SK-N-SH (cell line): ENCODE measurements around the gene MC3R.

Source experiments
- CTCF ChIP-seq: fragments of 200-600 bp; sonication (generic); IDR thresholded peaks from 2 replicates; pipeline ENCODE4 v1.6.1; 2017; ENCODE audit warnings: antibody characterized with exemption, mild to moderate bottlenecking, moderate library complexity
- GABPA ChIP-seq: IDR thresholded peaks from 2 replicates; pipeline ENCODE4 v1.4.0; 2012; ENCODE audit warnings: low read depth, mild to moderate bottlenecking
- MXI1 ChIP-seq: IDR thresholded peaks from 2 replicates; pipeline ENCODE4 v1.6.1; 2012; ENCODE audit warnings: mild to moderate bottlenecking, low read depth, low read length, improper control_type of control experiment
- NRF1 ChIP-seq: IDR thresholded peaks from 2 replicates; pipeline ENCODE4 v1.6.1; 2012; ENCODE audit warnings: low read depth, mild to moderate bottlenecking, low read length
- POLR2AphosphoS5 ChIP-seq: IDR thresholded peaks from 2 replicates; pipeline ENCODE4 v1.6.1; 2012; ENCODE audit warnings: low read depth, low read length
- SMC3 ChIP-seq: IDR thresholded peaks from 2 replicates; pipeline ENCODE4 v1.6.1; 2012; ENCODE audit warnings: low read depth, low read length, improper control_type of control experiment
- TAF1 ChIP-seq: IDR thresholded peaks from 2 replicates; pipeline ENCODE4 v1.6.1; 2012; ENCODE audit warnings: low read depth, mild to moderate bottlenecking, low read length, moderate library complexity, borderline replicate concordance
- TCF12 ChIP-seq: IDR thresholded peaks from 2 replicates; pipeline ENCODE4 v1.4.0; 2012
- TF ChIP-seq, protein P1 (sequence below): IDR thresholded peaks from 2 replicates; pipeline ENCODE4 v1.4.0; 2012; ENCODE audit warnings: low read depth, borderline replicate concordance

GRCh38 chr20:56213321-56213720 lies 35.2 kb upstream of the MC3R start:
- TF ChIP-seq CTCF (no peak), GABPA (no peak), NRF1 (no peak), POLR2AphosphoS5 (no peak), SMC3 (no peak), TCF12 (no peak), TAF1 (no peak), MXI1 (no peak)
- TF ChIP-seq, protein P1, sequence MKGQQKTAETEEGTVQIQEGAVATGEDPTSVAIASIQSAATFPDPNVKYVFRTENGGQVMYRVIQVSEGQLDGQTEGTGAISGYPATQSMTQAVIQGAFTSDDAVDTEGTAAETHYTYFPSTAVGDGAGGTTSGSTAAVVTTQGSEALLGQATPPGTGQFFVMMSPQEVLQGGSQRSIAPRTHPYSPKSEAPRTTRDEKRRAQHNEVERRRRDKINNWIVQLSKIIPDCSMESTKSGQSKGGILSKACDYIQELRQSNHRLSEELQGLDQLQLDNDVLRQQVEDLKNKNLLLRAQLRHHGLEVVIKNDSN, result no peak
